Calu3 (cell line): Measurements from ENCODE around the gene TOPORS. TPM values are rescaled to one million over a fixed set of nuclear protein-coding genes. Genes with fewer than 3 reads are reported as not detected.
"Not testable (repeated sequence)": the region's sequence is repeated elsewhere in the genome, so short reads cannot be mapped to it uniquely, and the experiment has no call there.

ENCODE experiments used
- BruUV-seq: library from RNA; stranded (reverse); fragments of 400-500 nt; replicated peaks from 2 replicates; lab custom pipeline; 2021; lab: Mats Ljungman, UMichigan
- CTCF ChIA-PET: fragments of 300-600 bp; sonication (Branson Sonifier 250); formaldehyde crosslinking; loops from one replicate; lab custom pipeline; 2022; ENCODE audit warnings: antibody characterized with exemption; lab: Charles Lee
- DNase-seq: peaks from one replicate; pipeline ENCODE4 v3.0.0; 2022
- H3K27ac Mint-ChIP-seq: one replicate; pipeline ENCODE4 v1.8.0; 2022; ENCODE audit warnings: mixed read lengths; ENCODE audit not compliant: unreplicated experiment
- H3K27me3 Mint-ChIP-seq: one replicate; pipeline ENCODE4 v1.8.0; 2022; ENCODE audit warnings: mixed read lengths; ENCODE audit not compliant: unreplicated experiment
- H3K36me3 Mint-ChIP-seq: one replicate; pipeline ENCODE4 v1.8.0; 2022; ENCODE audit warnings: mild to moderate bottlenecking, moderate library complexity, mixed read lengths; ENCODE audit not compliant: insufficient read depth, unreplicated experiment
- H3K4me1 Mint-ChIP-seq: one replicate; pipeline ENCODE4 v1.8.0; 2022; ENCODE audit warnings: mild to moderate bottlenecking, low read depth, mixed read lengths; ENCODE audit not compliant: unreplicated experiment
- H3K4me3 Mint-ChIP-seq: one replicate; pipeline ENCODE4 v1.8.0; 2022; ENCODE audit warnings: mild to moderate bottlenecking, low read depth, moderate library complexity, mixed read lengths; ENCODE audit not compliant: unreplicated experiment
- H3K9me3 Mint-ChIP-seq: one replicate; pipeline ENCODE4 v1.8.0; 2022; ENCODE audit warnings: low read depth, mixed read lengths; ENCODE audit not compliant: unreplicated experiment
- CTCF ChIP-seq: fragments of 200-600 bp; IDR thresholded peaks from one replicate; pipeline ENCODE4 v1.8.0; 2022; ENCODE audit warnings: antibody characterized with exemption; ENCODE audit not compliant: unreplicated experiment
- intact Hi-C: fragments of 100-400 bp; cut with micrococcal nuclease; formaldehyde crosslinking; loops from one replicate; pipeline ENCODE4 v1.10.0; 2022; ENCODE audit not compliant: unreplicated experiment
- total RNA-seq: library from RNA; stranded (reverse); gene quantifications from 2 replicates; pipeline ENCODE4 v1.2.3, GENCODE V29; 2022

Gene TOPORS
- total RNA-seq, 1 experiment from 2014 or later, result 13.8 TPM

DNA sequence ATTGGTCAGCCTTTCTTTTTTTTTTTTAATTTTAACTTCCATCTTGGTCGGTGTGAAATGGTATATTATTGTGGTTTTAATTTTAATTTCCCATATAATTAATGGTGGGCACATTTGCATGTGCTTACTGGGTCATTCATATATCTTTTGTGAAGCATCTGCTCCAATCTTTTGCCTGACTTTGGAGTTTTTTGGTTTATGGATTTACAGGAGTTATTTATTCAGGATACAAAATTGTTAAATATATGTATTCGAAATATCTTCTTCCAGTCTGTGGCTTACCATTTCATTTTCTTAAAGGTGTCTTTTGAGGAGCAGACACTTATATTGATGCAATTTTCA is 25.7 kb downstream of the TOPORS start:
- TSS peak; percentile 71 for BruUV-seq
- no peak for DNase-seq

DNA sequence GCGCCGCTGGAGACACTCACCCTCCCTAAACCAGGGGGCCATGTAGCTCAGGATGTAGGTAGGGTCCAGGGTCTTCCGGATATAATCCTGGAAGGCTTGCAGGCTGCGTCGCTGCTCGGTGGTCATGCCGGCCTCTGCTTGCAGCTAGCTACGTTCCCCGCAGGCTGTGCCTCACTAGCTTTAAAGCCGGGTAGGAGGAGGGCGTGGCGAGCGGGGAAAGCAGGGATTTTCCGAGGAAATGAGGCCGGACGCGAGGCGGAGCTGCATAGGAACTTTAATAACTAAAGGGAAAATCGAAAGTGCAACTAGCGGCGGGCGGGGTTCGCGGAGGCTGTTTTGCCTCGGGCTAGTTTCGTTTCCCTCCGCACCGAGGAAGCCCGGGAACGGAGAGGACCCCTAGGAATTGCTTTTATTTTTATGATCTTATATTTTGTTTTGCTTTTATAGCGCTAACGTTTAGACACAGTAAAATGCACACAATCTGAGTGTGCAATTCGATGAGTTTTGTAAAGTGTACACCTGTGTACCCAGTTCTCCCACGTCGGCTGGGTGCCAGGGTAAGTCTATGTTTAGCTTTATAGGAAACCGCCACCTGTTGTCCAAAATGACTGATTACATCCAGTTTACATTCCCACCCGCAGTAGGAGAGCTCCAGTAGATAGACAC is 26.2 kb downstream of the TOPORS start, which contains the start of gene RIGI:
Gene RIGI (minus strand): TSS at position 156 of the 666 bp plus-strand sequence. CDS start 30 bp downstream, at position 126.
- H3K4me3 Mint-ChIP-seq, result peak within 1 kb of the TSS; percentile 84
- peaks cover 23% of the 10 kb centered on the region for H3K4me1 Mint-ChIP-seq
- CTCF ChIA-PET, result interaction anchor here (0.5 to 3.0 kb wide), 13 partner anchors 10 to 623 kb away, joined by 3 to 29 read pairs (median 4); partner anchors contain the start of gene ACO1
- intact Hi-C loops, result loop anchor here (1.0 to 10.0 kb wide), 3 partner anchors 46 to 147 kb away; no protein-coding TSS in a partner anchor
- H3K27ac Mint-ChIP-seq, result peak within 1 kb of the TSS; percentile 67
- peak; percentile 38 for TF ChIP-seq CTCF
- H3K27me3 Mint-ChIP-seq, result no peaks in the 10 kb centered on the region
- no TSS peak for BruUV-seq
- H3K9me3 Mint-ChIP-seq, result peaks cover 2% of the 10 kb centered on the region
- DNase-seq, result peak; percentile 86
- H3K36me3 Mint-ChIP-seq, result peaks cover 25% of the 10 kb centered on the region

More for the DNA sequence above, 25.7 kb downstream of the TOPORS start:
- H3K27me3 Mint-ChIP-seq, result no peaks in the 10 kb centered on the region
- H3K36me3 Mint-ChIP-seq, result peaks cover 25% of the 10 kb centered on the region
- intact Hi-C loops, result loop anchor here (1.0 to 10.0 kb wide), 3 partner anchors 46 to 147 kb away; no protein-coding TSS in a partner anchor
- peaks cover 23% of the 10 kb centered on the region for H3K4me1 Mint-ChIP-seq
- TF ChIP-seq CTCF, result no peak
- CTCF ChIA-PET, result interaction anchor here (0.6 to 3.0 kb wide), 9 partner anchors 10 to 147 kb away, joined by 3 to 29 read pairs (median 7); no protein-coding TSS in a partner anchor
- H3K27ac Mint-ChIP-seq, result peak overlapping the region; percentile 67
- peaks cover 2% of the 10 kb centered on the region for H3K9me3 Mint-ChIP-seq
- H3K4me3 Mint-ChIP-seq, result peak overlapping the region; percentile 84

- Mint-ChIP-seq H3K27me3 (no peaks in the 10 kb centered on the region), H3K9me3 (peaks cover 2% of the 10 kb centered on the region), H3K4me3 (peak overlapping the region; percentile 84), H3K4me1 (peaks cover 23% of the 10 kb centered on the region), H3K36me3 (peaks cover 25% of the 10 kb centered on the region), H3K27ac (peak overlapping the region; percentile 67)
- CTCF ChIA-PET, result interaction anchor here (0.5 to 3.0 kb wide), 10 partner anchors 22 to 623 kb away, joined by 3 to 29 read pairs (median 4); partner anchors contain the start of gene ACO1
- intact Hi-C loops, result loop anchor here (1.0 to 10.0 kb wide), 3 partner anchors 47 to 146 kb away; no protein-coding TSS in a partner anchor
- no peak for TF ChIP-seq CTCF
- no peak for DNase-seq
- no TSS peak for BruUV-seq
Measured at GRCh38 chr9:32525709-32526030, 26.7 kb downstream of the TOPORS start.

DNA sequence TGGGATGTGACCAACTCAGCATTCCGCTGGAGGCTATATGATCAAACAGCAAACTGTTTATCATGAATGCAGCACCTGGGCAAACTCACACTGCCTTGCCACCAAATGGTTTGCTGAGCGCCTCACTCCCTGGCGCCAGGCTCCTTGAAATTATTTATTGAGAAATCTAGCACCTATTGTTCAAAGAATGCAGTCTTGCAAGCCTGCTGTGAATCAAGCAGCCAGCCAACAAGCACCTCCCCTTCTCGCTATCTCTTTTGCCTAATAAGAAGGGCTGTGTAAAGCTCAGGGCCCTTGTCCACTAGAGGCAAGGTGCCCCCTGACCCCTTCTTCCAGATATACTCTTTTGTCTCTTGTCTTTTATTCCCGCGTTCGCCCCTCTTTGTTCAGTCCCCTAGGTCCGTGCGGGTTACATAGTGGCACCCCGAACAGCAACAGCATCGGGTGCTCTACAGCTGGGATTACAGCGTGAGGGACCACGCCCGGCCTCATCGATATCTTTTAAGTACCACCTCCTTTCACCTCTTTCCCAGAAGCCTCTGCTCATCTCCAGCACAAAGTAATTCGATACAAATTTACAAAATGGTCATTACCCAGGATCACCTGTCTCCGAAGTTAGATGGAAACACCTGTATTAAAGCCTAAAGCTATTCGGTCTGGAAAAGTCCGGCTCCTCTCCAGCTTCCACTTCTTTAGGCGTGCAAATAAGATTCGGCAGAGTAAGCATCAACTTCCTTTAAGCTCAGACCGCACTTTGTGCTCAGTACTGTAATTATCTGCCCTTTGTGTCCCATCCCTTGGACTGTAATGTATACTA is 27.3 kb downstream of the TOPORS start:
- BruUV-seq, result TSS peak; percentile 76
- intact Hi-C loops, result loop anchor here (10.0 kb wide), 1 partner anchor 100 kb away; no protein-coding TSS in a partner anchor
- TF ChIP-seq CTCF, result no peak
- Mint-ChIP-seq H3K4me1 (peaks cover 23% of the 10 kb centered on the region), H3K27ac (peak overlapping the region; percentile 67), H3K9me3 (peaks cover 2% of the 10 kb centered on the region), H3K36me3 (peaks cover 25% of the 10 kb centered on the region), H3K4me3 (peak overlapping the region; percentile 84), H3K27me3 (no peaks in the 10 kb centered on the region)
- DNase-seq, result peak; percentile 11
- CTCF ChIA-PET, result interaction anchor here (0.6 to 3.0 kb wide), 8 partner anchors 22 to 146 kb away, joined by 3 to 29 read pairs (median 6); partner anchors contain the start of gene ACO1

DNA sequence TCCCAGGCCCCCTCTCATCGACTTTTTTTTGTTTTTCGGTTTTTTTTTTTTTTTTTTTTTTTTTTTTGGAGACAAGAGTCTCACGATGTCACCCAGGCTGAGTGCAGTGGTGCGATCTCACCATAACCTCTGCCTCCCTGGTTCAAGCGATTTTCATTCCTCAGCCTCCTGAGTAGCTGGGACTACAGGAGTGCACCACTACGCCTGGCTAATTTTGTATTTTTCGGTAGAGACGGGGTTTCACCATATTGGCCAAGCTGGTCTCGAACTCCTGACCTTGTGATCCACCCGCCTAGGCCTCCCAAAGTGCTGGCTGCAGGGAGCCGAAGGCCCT is 27.9 kb downstream of the TOPORS start:
- peaks cover 25% of the 10 kb centered on the region for H3K36me3 Mint-ChIP-seq
- H3K9me3 Mint-ChIP-seq, DNase-seq, BruUV-seq, H3K27me3 Mint-ChIP-seq: not testable (repeated sequence)
- CTCF ChIA-PET, result interaction anchor here (3.0 kb wide), 1 partner anchor 97 kb away, joined by 7 read pairs; no protein-coding TSS in a partner anchor
- peak overlapping the region; percentile 67 for H3K27ac Mint-ChIP-seq
- intact Hi-C loops, result loop anchor here (10.0 kb wide), 1 partner anchor 100 kb away; no protein-coding TSS in a partner anchor
- H3K4me1 Mint-ChIP-seq, result peaks cover 23% of the 10 kb centered on the region
- H3K4me3 Mint-ChIP-seq, result peak overlapping the region; percentile 84
